ENCODE data around the gene GRAMD1A.
"Not testable (repeated sequence)": the region's sequence is repeated elsewhere in the genome, so short reads cannot be mapped to it uniquely, and the experiment has no call there.

Gene GRAMD1A

GRCh38 chr19:35038623-35039512 is 38.7 kb downstream of the GRAMD1A start:
- peak; percentile 64 for DNase-seq (ENCODE audit: low spot score)

- DNase-seq (ENCODE audit: low spot score) = no peak
Measured at GRCh38 chr19:35039881-35040825, 40.0 kb downstream of the GRAMD1A start.

GRCh38 chr19:35040826-35041547 is 40.9 kb downstream of the GRAMD1A start:
- DNase-seq (ENCODE audit: low spot score) = peak; percentile 46

- no peak for DNase-seq (ENCODE audit: low spot score)
Measured at GRCh38 chr19:35041548-35042055, 41.5 kb downstream of the GRAMD1A start, which contains the start of gene HPN. HPN (plus strand) TSS chr19:35041721; CDS start chr19:35042507, 786 bp downstream.

- DNase-seq (ENCODE audit: low spot score) = no peak
Measured at GRCh38 chr19:35042056-35042730, 42.1 kb downstream of the GRAMD1A start.

GRCh38 chr19:35042954-35043604 is 43.0 kb downstream of the GRAMD1A start:
- DNase-seq (ENCODE audit: low spot score) = no peak

- DNase-seq (ENCODE audit: low spot score) = no peak
Measured at GRCh38 chr19:35043906-35044305, 43.8 kb downstream of the GRAMD1A start.

GRCh38 chr19:35044317-35045117 is 44.4 kb downstream of the GRAMD1A start:
- peak; percentile 43 for DNase-seq (ENCODE audit: low spot score)

- peak; percentile 71 for DNase-seq (ENCODE audit: low spot score)
Measured at GRCh38 chr19:35045667-35046300, 45.7 kb downstream of the GRAMD1A start.

- no peak for DNase-seq (ENCODE audit: low spot score)
Measured at GRCh38 chr19:35046461-35046860, 46.3 kb downstream of the GRAMD1A start.

- no peak for DNase-seq (ENCODE audit: low spot score)
Measured at GRCh38 chr19:35048911-35049411, 48.8 kb downstream of the GRAMD1A start.

GRCh38 chr19:35049456-35049855 is 49.3 kb downstream of the GRAMD1A start:
- DNase-seq (ENCODE audit: low spot score) = no peak

GRCh38 chr19:35050662-35051061 is 50.5 kb downstream of the GRAMD1A start:
- not testable (repeated sequence) for DNase-seq (ENCODE audit: low spot score)

- DNase-seq (ENCODE audit: low spot score) = not testable (repeated sequence)
Measured at GRCh38 chr19:35051268-35051667, 51.1 kb downstream of the GRAMD1A start.

- no peak for DNase-seq (ENCODE audit: low spot score)
Measured at GRCh38 chr19:35051796-35052195, 51.7 kb downstream of the GRAMD1A start.

GRCh38 chr19:35052599-35053190 is 52.6 kb downstream of the GRAMD1A start:
- DNase-seq (ENCODE audit: low spot score) = no peak

- DNase-seq (ENCODE audit: low spot score) = no peak
Measured at GRCh38 chr19:35053667-35054293, 53.7 kb downstream of the GRAMD1A start.

GRCh38 chr19:35054626-35055025 is 54.5 kb downstream of the GRAMD1A start:
- DNase-seq (ENCODE audit: low spot score) = no peak
